HG03575 (cell line): ENCODE measurements around the gene KRTAP10-6.
"Not testable (repeated sequence)": the region's sequence is repeated elsewhere in the genome, so short reads cannot be mapped to it uniquely, and the experiment has no call there.

Source experiments
- ATAC-seq: cut with Tn5 transposase; IDR thresholded peaks from one replicate; pipeline ENCODE4 v1.9.1; 2021; ENCODE audit not compliant: unreplicated experiment, insufficient number of reproducible peaks, low FRiP score; ENCODE audit errors: extremely low read depth

Gene KRTAP10-6

GRCh38 chr21:44601596-44602462, 9.5 kb upstream of the KRTAP10-6 start:
- no peak for ATAC-seq

DNA sequence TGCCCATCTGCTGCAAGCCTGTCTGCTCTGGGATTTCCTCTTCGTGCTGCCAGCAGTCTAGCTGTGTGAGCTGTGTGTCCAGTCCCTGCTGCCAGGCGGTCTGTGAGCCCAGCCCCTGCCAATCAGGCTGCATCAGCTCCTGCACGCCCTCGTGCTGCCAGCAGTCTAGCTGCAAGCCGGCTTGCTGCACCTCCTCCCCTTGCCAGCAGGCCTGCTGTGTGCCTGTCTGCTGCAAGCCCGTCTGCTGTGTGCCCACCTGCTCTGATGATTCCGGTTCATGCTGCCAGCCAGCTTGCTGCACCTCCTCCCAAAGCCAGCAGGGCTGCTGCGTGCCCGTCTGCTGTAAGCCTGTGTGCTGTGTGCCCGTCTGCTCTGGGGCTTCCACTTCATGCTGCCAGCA, 8.8 kb upstream of the KRTAP10-6 start:
- not testable (repeated sequence) for ATAC-seq

DNA sequence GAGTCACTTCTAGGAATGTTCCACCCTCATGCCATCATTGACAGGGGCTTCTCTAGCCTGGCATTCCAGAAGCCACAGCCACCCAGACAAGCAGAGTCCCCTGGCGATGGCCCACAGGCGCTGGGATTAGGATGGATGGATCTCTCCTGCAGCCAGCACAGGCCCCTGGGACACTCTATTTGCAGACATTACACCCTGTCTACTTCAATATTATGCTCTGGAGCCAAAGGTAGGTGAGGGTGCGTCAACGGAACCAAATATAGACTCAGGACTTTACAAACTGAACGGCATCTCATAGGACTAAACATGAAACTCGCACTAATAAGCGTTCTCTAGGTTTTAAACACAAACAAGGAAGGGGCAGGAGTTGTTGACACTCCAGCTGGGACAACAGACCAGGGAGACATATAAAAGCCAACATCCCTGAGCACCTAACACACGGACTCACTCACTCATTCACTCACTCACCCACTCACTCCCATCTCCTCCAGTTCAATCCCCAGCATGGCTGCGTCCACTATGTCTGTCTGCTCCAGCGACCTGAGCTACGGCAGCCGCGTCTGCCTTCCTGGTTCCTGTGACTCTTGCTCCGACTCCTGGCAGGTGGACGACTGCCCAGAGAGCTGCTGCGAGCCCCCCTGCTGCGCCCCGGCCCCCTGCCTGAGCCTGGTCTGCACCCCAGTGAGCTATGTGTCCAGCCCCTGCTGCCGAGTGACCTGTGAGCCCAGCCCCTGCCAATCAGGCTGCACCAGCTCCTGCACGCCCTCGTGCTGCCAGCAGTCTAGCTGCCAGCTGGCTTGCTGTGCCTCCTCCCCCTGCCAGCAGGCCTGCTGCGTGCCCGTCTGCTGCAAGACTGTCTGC, 8.0 kb upstream of the KRTAP10-6 start, which contains the start of gene KRTAP10-7:
KRTAP10-7 (plus strand) TSS at position 480 of the 861 bp plus-strand sequence; CDS start at position 505, 25 bp downstream.
- ATAC-seq = not testable (repeated sequence)

GRCh38 chr21:44599264-44600029, 7.1 kb upstream of the KRTAP10-6 start:
- ATAC-seq = no peak

- no peak for ATAC-seq
These were observed 5.8 kb upstream of the KRTAP10-6 start for GRCh38 chr21:44598061-44598460.

GRCh38 chr21:44596068-44596725, 3.9 kb upstream of the KRTAP10-6 start:
- ATAC-seq = no peak

DNA sequence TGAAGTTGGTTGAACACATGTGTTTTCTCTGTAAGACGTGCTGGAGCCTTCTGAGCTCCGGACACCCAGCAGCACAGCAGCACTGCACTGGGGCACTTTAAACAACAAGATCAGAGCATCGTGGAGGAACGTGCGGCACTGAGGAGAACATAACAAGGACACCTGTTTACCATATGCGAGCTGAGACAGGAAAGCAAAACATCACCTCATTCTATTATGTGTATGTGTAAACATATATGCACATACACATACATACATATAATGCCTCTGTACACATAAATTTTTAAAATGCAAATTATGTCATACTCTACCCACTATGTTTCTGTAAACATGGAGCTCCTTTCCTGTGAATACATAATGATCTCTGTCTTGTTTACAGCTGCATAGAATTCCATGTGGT, 3.2 kb upstream of the KRTAP10-6 start:
- no peak for ATAC-seq

DNA sequence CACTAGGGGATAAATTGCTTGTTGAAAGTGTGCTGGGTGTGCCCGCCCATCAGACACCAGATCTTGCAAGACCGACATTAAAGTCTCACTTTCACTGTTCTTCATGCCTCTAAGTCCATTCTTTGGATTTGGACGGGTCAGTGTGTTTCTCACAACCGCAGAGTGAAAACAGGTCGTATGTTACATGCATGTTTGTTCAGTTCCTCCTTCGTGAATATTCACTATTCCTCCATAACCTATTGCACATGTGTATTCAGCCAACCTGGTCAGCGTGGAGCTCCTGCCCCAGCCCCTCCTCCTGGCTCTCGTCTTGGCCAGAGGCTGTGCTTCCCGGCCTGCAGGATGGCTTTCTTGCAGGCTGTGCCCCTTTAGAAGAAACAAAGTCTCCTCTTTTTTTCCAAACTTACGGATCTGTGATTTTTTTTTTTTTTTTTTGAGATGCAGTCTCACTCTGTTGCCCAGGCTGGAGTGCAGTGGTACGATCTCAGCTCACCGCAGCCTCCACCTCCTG, 2.2 kb upstream of the KRTAP10-6 start:
- ATAC-seq = no peak

DNA sequence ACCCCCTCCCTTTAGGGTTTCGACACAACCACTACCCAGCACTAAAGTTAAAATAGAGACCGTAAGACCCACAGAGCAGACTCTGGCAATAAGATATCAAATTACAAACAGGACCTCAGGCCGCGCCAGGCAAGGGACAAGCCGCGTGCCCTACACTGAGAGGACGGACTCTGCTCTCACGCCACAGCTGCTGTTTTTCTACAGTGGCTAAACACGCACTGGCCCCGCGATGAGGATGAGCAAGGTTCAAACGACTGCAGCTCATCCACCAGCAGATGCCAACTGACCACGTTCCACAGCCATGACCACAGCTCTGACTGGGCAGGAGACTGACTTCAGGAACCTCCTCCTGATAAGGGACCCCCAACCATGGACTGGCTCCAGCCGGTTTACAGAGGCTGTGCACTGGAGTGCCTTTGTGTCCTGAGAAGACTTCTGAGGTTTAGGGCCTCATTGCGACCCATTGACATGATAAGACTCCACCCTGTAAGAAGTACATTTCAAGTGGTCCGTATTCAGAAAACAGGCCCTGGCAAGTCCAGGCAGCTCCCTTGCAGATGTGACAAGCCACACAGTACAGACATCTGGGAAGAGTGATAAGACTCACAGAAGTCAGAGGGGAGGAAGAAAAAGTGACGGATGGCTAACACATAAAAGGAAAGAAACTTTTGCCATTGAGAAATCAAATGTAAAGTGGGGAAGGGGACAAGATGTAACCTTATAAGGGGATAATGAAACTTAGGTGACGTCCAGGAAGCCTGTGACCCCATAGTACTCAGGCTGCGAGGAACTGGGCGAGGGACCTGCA, 1.5 kb upstream of the KRTAP10-6 start:
- no peak for ATAC-seq

GRCh38 chr21:44591801-44592130, 539 bp downstream of the KRTAP10-6 start:
- ATAC-seq = not testable (repeated sequence)

DNA sequence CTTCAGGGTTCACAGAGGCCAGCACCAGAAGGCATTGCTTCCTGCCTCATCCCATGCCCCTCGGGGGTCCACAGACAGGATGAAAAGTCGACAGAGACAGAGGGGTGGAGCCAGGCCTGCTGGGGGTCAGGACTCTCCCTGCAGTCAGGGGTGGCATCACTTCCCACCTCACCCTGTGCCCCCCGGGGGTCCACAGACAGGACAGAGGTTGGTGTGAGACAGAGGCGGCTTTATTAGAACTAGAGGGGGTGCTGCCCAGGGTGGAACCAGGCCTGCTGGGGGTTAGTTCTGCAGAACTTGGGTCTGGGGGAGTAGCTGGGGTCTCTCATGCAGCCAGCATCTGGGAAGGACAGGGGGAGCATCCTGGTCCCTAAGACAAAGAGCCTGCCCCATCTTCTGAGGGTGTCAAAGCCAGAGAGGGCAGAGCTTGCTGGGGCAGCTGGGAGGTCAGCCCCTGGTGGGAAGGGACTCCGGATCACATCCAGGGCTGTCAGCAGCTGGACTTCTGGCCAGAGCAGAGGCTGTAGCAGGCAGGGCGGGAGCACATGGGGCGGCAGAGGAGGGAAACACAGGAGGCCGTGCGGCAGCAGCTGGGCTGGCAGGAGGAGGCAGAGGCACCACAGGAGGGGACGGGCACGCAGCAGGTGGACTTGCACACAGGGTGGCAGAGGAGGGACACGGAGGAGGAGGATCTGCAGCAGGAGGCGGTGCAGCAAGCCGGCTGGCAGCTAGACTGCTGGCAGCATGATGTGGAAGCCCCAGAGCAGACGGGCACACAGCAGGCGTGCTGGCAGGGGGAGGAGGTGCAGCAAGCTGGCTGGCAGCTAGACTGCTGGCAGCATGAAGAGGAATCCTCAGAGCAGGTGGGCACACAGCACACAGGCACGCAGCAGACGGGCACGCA, 1.2 kb downstream of the KRTAP10-6 start:
- not testable (repeated sequence) for ATAC-seq

DNA sequence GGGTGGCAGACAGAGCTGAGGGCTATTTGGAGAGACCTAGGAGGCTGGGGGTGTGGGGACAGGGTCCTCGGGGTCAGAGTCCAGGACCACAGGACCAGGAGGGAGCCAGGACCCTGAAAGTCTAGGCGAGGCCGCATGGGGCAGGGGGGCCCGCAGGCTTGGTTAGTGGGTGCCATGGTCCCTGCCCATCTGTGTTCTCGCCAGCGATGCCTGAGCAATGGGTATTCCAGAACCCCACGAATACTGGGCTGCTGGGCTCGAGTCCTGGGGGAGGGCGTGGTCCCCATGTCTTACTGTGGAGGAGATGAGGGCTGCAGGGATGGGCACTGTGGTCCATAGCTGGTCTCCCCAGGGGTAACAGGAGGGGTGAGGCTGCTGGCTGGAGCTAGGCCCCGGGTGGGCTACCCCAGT, 2.0 kb downstream of the KRTAP10-6 start:
- no peak for ATAC-seq

DNA sequence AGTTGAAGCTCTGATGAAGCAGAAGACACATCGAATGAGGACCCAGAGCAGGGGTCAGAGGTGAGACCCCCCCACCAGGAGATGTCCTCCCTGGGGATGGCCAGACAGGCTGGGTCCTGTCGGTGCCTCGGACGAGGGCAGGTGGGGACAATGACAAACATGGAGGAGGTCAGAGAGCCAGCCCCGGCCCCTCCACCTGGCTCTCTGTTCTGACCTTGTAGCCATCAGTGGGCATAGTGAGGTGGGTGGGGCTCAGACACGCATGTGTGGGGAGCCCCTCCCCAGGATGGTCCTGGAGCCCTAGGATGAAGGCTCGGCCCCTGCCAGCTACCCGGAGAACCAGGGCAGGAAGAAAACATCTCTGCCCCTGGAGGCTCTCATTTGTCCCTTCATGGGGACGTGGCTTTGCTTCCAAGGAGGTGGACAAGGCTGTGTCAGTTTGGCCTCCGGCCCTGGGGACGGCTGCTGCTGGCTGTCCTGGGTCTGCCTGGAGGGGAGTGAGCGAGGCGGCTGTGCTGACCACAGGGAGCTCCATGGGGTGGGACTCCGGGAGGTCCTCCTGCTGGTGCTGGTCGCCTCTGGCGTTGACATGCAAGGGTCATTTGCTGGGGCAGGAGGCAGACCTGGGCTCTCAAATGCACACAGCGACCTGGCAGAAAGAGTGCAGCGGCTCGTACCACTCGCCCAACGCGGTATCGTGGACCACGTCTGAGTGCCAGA, 2.6 kb downstream of the KRTAP10-6 start:
- no peak for ATAC-seq

DNA sequence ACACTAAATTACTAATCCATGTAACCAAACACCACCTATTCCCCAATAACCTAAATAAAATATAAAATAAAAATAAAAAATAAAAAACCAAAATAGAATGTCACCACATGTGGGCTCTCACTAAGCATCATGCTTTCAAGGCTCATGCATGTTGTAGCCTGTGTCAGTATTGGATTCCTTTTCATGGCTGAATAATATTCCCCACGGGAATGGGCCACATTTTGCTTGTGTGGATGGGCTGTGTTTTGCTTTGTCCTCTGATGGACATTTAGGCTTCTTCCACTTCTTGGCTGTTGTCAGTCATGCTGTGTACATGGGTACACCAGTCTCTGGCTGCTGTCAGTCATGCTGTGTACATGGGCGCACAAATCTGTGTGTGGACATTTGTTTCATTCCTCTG, 3.2 kb downstream of the KRTAP10-6 start:
- no peak for ATAC-seq

GRCh38 chr21:44585892-44586291, 6.4 kb downstream of the KRTAP10-6 start:
- ATAC-seq = no peak

DNA sequence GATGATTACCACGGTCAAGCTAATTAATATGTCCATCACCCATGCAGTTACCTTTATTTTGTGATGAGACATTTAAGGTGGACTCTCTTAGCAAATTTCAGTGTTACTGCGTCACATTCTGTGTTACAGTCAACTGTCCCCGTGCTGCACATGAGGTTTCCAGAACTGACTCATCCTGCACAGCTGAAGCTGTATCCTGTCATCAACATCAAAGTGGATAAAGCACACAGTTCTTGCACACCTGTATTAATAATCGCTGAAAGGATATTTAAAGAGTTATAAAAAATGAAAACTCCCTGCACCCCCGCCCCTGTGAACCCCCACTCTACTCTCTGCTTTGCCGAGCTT, 8.5 kb downstream of the KRTAP10-6 start:
- no peak for ATAC-seq
